ENCODE data around the gene SOX6. TPM values are rescaled to one million over a fixed set of nuclear protein-coding genes. Genes with fewer than 3 reads are reported as not detected.
"Not testable (repeated sequence)": the region's sequence is repeated elsewhere in the genome, so short reads cannot be mapped to it uniquely, and the experiment has no call there.

Gene SOX6
- total RNA-seq, 1 donor from 2014 or later, result 7.6 TPM

DNA sequence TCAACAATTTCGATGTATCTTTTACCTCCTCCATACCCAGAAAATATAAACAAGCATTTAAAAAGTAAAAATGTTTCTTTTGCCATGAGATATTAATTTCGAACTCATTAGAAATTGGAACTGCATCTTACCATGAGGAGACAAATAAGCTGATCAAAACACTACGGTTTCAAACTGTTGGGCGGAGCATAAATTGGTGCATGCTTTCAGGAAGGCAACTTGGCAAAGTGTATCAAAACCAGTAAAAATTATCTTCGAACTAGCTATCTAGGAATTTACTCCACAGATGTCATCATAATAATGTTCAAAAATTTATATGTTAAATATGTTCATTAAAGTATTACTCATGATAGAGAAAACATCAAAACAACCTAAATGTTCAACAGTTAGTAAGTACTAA, 21.4 kb upstream of the SOX6 start:
- H3K27ac ChIP-seq, result no peak overlapping the region
- no peak for DNase-seq (ENCODE audit: low spot score)
- no peaks in the 10 kb centered on the region for H3K27me3 Mint-ChIP-seq (ENCODE audit: insufficient read depth, low read depth)
- H3K36me3 Mint-ChIP-seq, result no peaks in the 10 kb centered on the region
- H3K79me2 ChIP-seq (ENCODE audit: low read depth), result no peaks in the 10 kb centered on the region
- H2AFZ ChIP-seq (replicated peaks), result no peak overlapping the region
- H3K36me3 ChIP-seq, result no peaks in the 10 kb centered on the region
- H3K4me3 ChIP-seq, result no peak overlapping the region
- no peak overlapping the region for H3K9ac ChIP-seq
- H3K4me1 ChIP-seq, result no peaks in the 10 kb centered on the region
- H3K27ac Mint-ChIP-seq, result no peak overlapping the region
- H3K4me1 Mint-ChIP-seq, result no peaks in the 10 kb centered on the region
- H4K20me1 ChIP-seq (ENCODE audit: low read depth), result no peaks in the 10 kb centered on the region
- no peaks in the 10 kb centered on the region for H3K9me3 ChIP-seq (ENCODE audit: low read depth)
- TF ChIP-seq EZH2phosphoT487 (IDR thresholded peaks at IDR 0.05) (no peak), EZH2 (IDR thresholded peaks at IDR 0.05) (no peak)
- TF ChIP-seq, protein P1, sequence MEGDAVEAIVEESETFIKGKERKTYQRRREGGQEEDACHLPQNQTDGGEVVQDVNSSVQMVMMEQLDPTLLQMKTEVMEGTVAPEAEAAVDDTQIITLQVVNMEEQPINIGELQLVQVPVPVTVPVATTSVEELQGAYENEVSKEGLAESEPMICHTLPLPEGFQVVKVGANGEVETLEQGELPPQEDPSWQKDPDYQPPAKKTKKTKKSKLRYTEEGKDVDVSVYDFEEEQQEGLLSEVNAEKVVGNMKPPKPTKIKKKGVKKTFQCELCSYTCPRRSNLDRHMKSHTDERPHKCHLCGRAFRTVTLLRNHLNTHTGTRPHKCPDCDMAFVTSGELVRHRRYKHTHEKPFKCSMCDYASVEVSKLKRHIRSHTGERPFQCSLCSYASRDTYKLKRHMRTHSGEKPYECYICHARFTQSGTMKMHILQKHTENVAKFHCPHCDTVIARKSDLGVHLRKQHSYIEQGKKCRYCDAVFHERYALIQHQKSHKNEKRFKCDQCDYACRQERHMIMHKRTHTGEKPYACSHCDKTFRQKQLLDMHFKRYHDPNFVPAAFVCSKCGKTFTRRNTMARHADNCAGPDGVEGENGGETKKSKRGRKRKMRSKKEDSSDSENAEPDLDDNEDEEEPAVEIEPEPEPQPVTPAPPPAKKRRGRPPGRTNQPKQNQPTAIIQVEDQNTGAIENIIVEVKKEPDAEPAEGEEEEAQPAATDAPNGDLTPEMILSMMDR (IDR thresholded peaks at IDR 0.05), result no peak
- H3K4me3 Mint-ChIP-seq, result no peak overlapping the region
- H3F3A ChIP-seq (ENCODE audit: low read depth), result no peaks in the 10 kb centered on the region
- H3K9me3 Mint-ChIP-seq, result no peaks in the 10 kb centered on the region
- peaks cover 71% of the 10 kb centered on the region for H3K27me3 ChIP-seq
- H3K4me2 ChIP-seq, result no peak overlapping the region

DNA sequence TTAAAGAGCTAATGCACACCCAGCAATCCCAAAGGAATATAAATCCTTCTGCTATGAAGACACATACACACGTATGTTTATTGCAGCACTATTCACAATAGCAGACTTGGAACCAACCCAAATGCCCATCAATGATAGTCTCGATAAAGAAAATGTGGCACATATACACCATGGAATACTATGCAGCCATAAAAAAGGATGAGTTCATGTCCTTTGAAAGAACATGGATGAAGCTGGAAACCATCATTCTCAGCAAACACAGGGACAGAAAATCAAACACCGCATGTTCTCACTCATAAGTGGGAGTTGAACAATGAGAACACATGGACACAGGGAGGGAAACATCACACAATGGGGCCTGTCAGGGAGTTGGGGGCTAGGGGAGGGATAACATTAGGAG, 19.3 kb upstream of the SOX6 start:
- not testable (repeated sequence) for H4K20me1 ChIP-seq (ENCODE audit: low read depth); H3K4me3 Mint-ChIP-seq; H3K9me3 ChIP-seq (ENCODE audit: low read depth); H3K4me2 ChIP-seq; DNase-seq (ENCODE audit: low spot score); H3K9ac ChIP-seq; H3K27ac Mint-ChIP-seq; H3K9me3 Mint-ChIP-seq; H3K4me3 ChIP-seq; H3K36me3 ChIP-seq; H2AFZ ChIP-seq (replicated peaks); H3F3A ChIP-seq (ENCODE audit: low read depth); H3K79me2 ChIP-seq (ENCODE audit: low read depth); H3K36me3 Mint-ChIP-seq; H3K4me1 Mint-ChIP-seq; H3K4me1 ChIP-seq; H3K27ac ChIP-seq; H3K27me3 Mint-ChIP-seq (ENCODE audit: insufficient read depth, low read depth)
- peaks cover 71% of the 10 kb centered on the region for H3K27me3 ChIP-seq

DNA sequence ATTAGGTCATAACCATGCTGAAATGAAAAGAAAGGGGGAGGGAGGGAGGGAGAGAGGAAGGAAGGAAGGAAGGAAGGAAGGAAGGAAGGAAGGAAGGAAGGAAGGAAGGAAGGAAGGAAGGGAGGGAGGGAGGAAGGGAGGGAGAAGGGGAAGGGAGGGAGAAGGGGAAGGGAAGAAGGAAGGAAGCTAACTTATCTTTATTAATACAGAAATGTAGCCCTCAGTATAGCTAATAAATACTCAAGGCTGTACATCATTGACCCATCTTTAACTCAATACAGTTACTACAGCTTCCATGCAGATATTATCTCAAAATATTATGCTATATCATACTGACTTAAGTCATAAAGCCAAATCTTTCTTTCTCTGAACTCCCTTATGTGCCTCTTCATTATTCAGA, 17.4 kb upstream of the SOX6 start:
- Histone ChIP-seq H3K9me3 (ENCODE audit: low read depth) (no peaks in the 10 kb centered on the region), H2AFZ (replicated peaks) (no peak overlapping the region), H3K9ac (no peak overlapping the region), H3K79me2 (ENCODE audit: low read depth) (no peaks in the 10 kb centered on the region), H3K36me3 (no peaks in the 10 kb centered on the region), H4K20me1 (ENCODE audit: low read depth) (no peaks in the 10 kb centered on the region), H3K27ac (no peak overlapping the region), H3F3A (ENCODE audit: low read depth) (no peaks in the 10 kb centered on the region), H3K27me3 (peaks cover 79% of the 10 kb centered on the region), H3K4me3 (no peak overlapping the region), H3K4me1 (no peaks in the 10 kb centered on the region), H3K4me2 (no peak overlapping the region)
- H3K36me3 Mint-ChIP-seq, result peaks cover 2% of the 10 kb centered on the region
- H3K9me3 Mint-ChIP-seq, result peaks cover 2% of the 10 kb centered on the region
- H3K4me1 Mint-ChIP-seq, result no peaks in the 10 kb centered on the region
- H3K4me3 Mint-ChIP-seq, result no peak overlapping the region
- TF ChIP-seq, protein P1 (IDR thresholded peaks at IDR 0.05), result no peak
- TF ChIP-seq EZH2phosphoT487 (IDR thresholded peaks at IDR 0.05), result no peak
- TF ChIP-seq EZH2 (IDR thresholded peaks at IDR 0.05), result no peak
- H3K27ac Mint-ChIP-seq, result no peak overlapping the region
- no peak for DNase-seq (ENCODE audit: low spot score)
- peaks cover 3% of the 10 kb centered on the region for H3K27me3 Mint-ChIP-seq (ENCODE audit: insufficient read depth, low read depth)

DNA sequence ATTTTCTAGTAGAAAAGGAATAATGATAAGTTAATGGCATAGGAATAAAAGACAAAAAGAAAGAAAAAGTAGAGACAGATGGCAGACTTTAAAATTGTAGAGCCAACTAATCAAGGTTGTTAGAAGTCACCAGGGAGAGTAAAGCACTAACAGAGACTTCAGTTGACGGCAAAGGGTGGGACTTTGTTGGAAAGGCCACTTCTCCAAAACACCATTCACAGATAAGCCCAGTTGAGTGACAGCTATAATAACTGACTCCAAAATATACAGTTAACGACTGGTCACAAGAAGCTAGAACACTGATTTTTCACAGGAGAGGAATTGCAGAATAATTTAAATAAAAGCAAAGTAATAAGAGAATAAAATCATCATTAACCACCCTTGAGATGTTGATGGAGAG, 16.0 kb upstream of the SOX6 start:
- DNase-seq (ENCODE audit: low spot score), result no peak
- Histone ChIP-seq H3K27ac (no peak overlapping the region), H3K4me3 (no peak overlapping the region), H3K27me3 (peaks cover 89% of the 10 kb centered on the region), H3K79me2 (ENCODE audit: low read depth) (no peaks in the 10 kb centered on the region), H2AFZ (replicated peaks) (no peak overlapping the region), H3K4me1 (no peaks in the 10 kb centered on the region), H4K20me1 (ENCODE audit: low read depth) (no peaks in the 10 kb centered on the region), H3K9ac (no peak overlapping the region), H3K9me3 (ENCODE audit: low read depth) (no peaks in the 10 kb centered on the region), H3K4me2 (no peak overlapping the region), H3K36me3 (no peaks in the 10 kb centered on the region), H3F3A (ENCODE audit: low read depth) (no peaks in the 10 kb centered on the region)
- TF ChIP-seq, protein P1 (IDR thresholded peaks at IDR 0.05), result no peak
- TF ChIP-seq EZH2 (IDR thresholded peaks at IDR 0.05), result no peak
- TF ChIP-seq EZH2phosphoT487 (IDR thresholded peaks at IDR 0.05), result no peak
- peaks cover 3% of the 10 kb centered on the region for H3K27me3 Mint-ChIP-seq (ENCODE audit: insufficient read depth, low read depth)
- H3K9me3 Mint-ChIP-seq, result peaks cover 2% of the 10 kb centered on the region
- peaks cover 2% of the 10 kb centered on the region for H3K36me3 Mint-ChIP-seq
- no peak overlapping the region for H3K4me3 Mint-ChIP-seq
- H3K4me1 Mint-ChIP-seq, result no peaks in the 10 kb centered on the region
- H3K27ac Mint-ChIP-seq, result no peak overlapping the region
